Measurements from ENCODE around the gene KIDINS220.

KIDINS220 gene

GRCh38 chr2:8805278-8806210, 31.9 kb downstream of the KIDINS220 start:
- no peak for DNase-seq (ENCODE audit: low spot score)

DNA sequence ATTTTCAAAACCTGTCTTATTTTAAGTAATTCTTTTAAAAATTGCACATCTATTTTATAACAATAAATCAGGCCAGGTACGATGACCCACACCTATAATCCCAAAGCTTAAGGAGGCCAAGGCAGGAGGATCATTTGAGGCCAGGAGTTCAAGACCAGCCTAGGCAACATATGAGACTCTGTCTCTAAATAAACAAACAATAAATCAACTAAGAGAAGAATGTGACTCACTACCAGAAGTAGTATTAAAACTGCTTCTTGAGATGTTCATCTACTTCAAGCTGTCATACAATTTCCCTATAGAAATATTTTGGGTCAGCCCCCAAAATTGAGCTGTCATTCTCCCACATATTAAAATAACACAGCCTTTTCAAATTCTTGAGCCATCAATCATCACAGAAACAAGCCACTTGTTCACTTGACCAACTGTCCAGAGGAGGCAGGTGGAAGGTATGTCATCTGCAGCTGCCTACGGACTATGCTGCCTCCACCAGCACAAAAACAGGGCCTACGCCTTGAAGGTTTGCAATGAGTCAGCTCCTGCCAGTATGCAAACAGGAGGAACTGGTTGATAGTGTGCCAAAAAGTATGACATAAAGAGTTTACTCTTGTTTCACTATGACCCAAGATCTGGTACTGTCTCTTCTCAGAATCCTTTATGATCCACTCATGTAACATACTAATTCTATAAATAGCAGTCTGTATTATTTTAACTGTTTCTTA, 33.6 kb downstream of the KIDINS220 start:
- DNase-seq (ENCODE audit: low spot score): peak; percentile 88

DNA sequence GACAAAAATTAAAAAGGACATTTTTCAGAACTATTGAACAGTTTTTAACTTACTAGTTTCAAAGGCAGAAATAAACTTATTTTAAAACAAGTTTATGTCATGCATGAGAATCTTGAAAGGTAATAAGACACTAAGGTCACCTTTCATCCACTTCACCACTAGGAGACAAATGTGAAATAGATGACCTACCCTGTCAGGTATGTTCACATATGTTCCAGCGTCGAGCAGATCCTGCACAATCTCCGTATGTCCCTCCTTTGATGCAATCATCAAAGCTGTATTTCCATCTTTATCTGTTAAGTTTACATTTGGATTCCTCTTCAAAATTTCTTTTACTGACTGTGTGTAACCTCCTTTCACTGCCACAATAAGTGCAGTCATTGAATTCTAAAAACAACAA, 34.7 kb downstream of the KIDINS220 start:
- no peak for DNase-seq (ENCODE audit: low spot score)

GRCh38 chr2:8800821-8801220, 36.6 kb downstream of the KIDINS220 start:
- no peak for DNase-seq (ENCODE audit: low spot score)

- DNase-seq (ENCODE audit: low spot score): no peak
Observed at GRCh38 chr2:8800218-8800617, 37.2 kb downstream of the KIDINS220 start.

DNA sequence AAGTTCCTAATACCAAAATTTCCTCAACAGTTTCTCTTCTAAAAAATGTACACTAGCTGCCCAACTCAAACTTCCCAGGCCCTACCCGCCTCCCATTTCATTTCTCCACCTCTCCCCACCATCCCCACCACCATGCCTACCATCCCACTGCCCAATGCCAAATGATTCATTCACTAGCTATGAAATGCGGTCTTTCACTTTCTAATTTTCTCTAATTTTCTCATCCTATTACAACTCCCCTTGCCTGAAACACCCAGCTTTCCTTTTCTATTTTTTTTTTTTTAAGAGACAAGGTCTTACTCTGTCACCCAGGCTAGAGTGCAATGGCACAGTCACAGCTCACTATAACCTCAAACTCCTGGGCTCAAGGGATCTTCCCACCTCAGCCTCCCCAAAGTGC, 38.4 kb downstream of the KIDINS220 start:
- DNase-seq (ENCODE audit: low spot score): no peak

- DNase-seq (ENCODE audit: low spot score): no peak
Observed at GRCh38 chr2:8798393-8798792, 39.0 kb downstream of the KIDINS220 start.

DNA sequence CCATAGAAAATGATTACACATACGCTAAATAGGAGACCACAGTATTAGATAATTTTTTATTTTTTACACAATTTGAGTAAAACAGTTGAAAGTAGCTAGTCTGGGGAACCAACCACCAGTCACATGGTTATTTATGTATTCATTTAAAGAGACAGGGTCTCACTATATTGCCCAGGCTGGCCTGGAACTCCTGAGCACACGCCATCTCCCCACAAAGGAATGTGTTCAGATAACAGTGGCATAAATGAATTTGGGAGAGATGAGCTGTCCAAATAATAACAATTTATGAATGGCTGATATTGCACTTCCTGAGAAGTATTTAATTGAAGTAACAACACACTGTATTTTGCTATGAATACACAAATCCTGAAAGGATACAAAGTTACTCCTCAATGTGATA, 39.7 kb downstream of the KIDINS220 start:
- no peak for DNase-seq (ENCODE audit: low spot score)

GRCh38 chr2:8796878-8797550, 40.4 kb downstream of the KIDINS220 start:
- no peak for DNase-seq (ENCODE audit: low spot score)

GRCh38 chr2:8796315-8796848, 41.0 kb downstream of the KIDINS220 start:
- no peak for DNase-seq (ENCODE audit: low spot score)

GRCh38 chr2:8794923-8795825, 42.2 kb downstream of the KIDINS220 start:
- no peak for DNase-seq (ENCODE audit: low spot score)

GRCh38 chr2:8790739-8791162, 46.7 kb downstream of the KIDINS220 start:
- no peak for DNase-seq (ENCODE audit: low spot score)

GRCh38 chr2:8786463-8786862, 51.0 kb downstream of the KIDINS220 start:
- DNase-seq (ENCODE audit: low spot score): no peak

DNA sequence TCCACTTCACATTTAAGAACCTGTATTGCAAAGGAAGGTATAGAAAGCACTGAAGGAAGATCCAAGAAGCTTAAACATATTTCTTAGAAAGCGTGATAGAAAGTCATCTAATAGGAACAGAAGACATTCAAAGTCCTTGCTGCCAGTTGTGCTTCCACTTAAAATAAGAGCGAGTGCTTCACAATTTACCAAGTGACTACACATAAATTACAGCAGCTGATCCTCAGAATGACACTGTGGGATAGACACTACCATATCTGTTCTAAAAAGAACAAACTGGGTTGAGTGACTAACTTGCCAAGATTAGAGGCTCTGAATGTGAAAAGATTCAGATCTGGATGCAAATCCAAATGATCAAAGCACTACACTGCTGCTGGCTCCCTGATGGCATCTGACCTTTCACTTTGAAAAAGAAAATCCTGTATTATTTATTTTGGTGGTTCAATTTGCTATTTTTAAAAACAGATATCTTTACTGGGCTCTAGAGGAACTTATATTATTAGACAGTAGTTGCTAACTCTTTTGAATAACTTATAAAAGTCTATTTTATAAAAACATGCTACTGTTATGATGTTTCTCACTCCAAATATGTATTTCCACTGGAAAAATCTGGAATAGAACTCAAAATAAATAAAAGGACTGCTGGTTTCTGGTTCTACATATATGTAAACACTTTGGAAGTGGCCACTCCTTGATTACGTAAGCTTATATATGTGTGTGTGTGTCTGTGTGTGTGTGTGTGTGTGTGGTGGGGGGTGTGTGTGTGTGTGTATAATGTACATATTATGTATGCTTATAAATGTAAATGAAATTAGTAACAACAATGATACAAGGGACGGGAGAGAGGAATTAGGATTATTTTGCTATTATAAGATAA, 57.4 kb downstream of the KIDINS220 start:
- no peak for DNase-seq (ENCODE audit: low spot score)

DNA sequence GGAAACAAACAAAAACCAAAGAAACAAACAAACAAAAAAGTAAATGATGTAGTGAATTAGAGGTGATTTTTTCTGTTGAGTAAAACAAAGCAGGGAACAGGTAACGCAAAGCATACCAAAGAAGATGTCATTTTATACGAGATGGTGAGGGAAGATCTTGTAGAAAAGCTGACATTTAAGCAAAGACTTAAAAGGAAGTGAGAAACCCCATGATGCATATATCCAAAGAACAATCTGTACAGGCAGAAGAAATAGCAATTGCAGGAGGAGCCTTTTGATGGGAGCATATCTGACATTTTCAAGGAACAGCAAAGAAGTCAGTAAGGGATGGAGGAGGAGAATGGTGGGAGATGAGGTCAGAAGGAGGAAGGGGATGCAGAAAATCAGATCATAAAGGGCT, 63.0 kb downstream of the KIDINS220 start:
- no peak for DNase-seq (ENCODE audit: low spot score)

GRCh38 chr2:8767324-8767723, 70.1 kb downstream of the KIDINS220 start:
- DNase-seq (ENCODE audit: low spot score): no peak

DNA sequence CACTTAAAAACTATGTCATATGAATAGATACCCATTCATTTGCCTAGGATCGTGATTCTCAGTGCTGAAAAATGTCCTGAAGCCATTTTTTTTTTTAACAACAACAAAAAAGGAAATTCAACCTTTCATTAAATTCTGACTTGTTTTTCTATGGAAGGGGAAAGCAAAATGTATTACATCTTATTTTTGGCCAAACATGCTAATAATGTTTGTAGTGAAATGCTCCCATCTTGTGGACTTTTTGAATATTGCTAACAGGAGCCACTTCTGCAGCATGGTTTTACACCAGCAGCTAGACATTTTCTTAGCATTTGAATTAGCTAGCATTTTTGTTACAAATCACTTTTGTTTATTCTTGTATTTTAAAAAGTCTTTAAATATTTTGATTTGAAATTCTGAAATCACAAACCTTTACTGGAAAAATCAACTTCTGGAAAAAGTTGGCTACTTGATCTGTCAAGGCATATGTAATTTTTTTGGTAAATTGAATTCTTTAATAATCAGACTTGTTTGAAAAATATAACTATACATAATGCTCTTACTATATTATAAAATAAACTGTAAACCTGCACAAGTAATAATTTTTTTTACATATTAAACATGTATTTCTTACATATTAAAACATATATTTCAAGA, 75.8 kb downstream of the KIDINS220 start:
- peak; percentile 63 for DNase-seq (ENCODE audit: low spot score)

- no peak for DNase-seq (ENCODE audit: low spot score)
Observed at GRCh38 chr2:8756716-8757115, 80.7 kb downstream of the KIDINS220 start.

GRCh38 chr2:8756230-8756629, 81.2 kb downstream of the KIDINS220 start:
- DNase-seq (ENCODE audit: low spot score): no peak

Data from RKO (cell line).